A673 (cell line): ENCODE measurements around the gene STOML1.

ENCODE experiments used
- CTCF ChIP-seq: fragments of 300-800, 200-600 bp; sonication (generic); conservative IDR thresholded peaks from 2 replicates; pipeline ENCODE4 v1.5.1; 2017; ENCODE audit warnings: low read depth, mild to moderate bottlenecking, antibody characterized with exemption, low read length, moderate library complexity, mixed read lengths
- EZH2 ChIP-seq: fragments of 200-600 bp; sonication (generic); IDR thresholded peaks from 2 replicates; pipeline ENCODE4 v1.6.1; 2017; ENCODE audit warnings: borderline replicate concordance, low read depth, mild to moderate bottlenecking, mixed read lengths, antibody characterized with exemption, low read length; ENCODE audit not compliant: poor library complexity, severe bottlenecking

GRCh38 chr15:73948982-73949381 lies 43.1 kb downstream of the STOML1 start:
- TF ChIP-seq CTCF (no peak), EZH2 (no peak)
